Effector CD8-positive, alpha-beta T cell (primary cell): ENCODE measurements around the gene MLLT10.
"Not testable (repeated sequence)": the region's sequence is repeated elsewhere in the genome, so short reads cannot be mapped to it uniquely, and the experiment has no call there.

Source experiments
- DNase-seq: peaks from one replicate; lab custom pipeline; 2025; lab: John Stamatoyannopoulos, UW

Gene MLLT10

DNA sequence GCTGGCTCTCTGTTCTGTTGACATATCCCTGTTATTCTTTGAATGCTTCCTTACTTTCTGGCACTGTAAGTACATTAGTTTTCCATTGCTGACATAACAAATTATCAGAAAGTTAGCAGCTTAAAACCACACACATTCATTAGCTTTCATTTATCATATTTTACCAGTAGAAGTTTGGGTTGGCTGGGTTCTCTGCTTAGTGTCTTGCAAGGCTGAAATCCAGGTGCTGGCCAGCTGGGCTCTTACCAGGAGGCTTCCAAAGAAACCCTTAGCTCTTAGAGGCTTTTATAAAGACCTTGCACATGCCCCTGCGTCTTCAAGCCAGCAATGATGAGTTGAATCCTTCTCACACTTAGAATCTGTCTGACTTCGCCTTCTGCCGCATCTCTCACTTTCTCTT is 160.6 kb downstream of the MLLT10 start:
- DNase-seq: no peak

DNA sequence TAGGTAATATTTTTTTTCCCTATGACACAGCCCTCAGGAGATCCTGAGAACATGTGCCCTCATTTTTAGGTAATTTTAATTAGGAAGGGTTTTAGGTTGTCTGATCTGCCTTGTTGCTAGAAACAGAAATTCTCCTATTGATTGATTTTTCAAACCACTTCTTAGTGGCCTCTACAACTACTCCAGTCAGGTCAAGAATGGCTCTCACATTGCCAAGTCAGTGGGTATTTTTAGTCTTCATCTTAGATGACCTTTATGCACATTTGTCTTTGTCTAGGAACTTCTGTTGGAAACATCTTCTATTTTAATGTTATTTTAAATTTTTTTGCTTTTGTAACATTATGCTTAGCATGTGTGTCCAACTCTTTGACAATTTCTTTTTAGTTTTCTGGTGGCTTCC is 162.3 kb downstream of the MLLT10 start:
- no peak for DNase-seq

DNA sequence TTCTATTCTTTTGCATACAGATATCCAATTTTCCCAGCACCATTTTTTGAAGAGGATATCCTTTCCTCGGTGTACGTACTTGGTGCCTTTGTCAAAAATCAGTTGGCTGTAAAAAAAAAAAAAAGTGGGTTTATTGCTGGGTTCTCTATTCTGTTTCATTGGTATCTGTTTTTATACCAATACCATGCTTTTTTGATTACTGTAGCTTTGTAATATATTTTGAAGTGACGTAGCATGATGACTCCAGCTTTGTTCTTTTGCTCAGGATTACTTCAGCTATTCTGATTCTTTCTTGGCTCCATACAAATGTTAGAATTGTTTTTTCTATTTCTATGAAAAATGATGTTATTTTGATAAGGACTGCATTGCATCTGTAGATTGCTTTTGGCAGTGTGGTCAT is 165.5 kb downstream of the MLLT10 start:
- no peak for DNase-seq

DNA sequence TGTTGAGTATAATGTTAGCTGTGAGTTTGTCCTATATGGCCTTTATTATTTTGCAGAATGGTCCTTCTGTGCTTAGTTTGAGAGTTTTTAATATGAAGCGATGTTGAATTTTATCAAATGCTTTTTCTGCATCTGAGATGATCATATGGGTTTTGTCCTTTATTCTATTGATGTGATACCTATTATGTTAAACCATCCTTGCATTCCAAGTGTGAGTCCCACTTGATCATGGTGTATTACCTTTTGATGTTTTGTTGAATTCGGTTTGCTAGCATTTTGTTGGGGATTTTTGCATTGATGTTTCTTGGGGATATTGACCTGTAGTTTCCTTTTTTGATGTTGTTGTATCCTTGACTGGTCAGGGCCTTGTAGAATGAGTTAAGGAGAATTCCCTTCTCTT is 166.4 kb downstream of the MLLT10 start:
- DNase-seq: no peak

DNA sequence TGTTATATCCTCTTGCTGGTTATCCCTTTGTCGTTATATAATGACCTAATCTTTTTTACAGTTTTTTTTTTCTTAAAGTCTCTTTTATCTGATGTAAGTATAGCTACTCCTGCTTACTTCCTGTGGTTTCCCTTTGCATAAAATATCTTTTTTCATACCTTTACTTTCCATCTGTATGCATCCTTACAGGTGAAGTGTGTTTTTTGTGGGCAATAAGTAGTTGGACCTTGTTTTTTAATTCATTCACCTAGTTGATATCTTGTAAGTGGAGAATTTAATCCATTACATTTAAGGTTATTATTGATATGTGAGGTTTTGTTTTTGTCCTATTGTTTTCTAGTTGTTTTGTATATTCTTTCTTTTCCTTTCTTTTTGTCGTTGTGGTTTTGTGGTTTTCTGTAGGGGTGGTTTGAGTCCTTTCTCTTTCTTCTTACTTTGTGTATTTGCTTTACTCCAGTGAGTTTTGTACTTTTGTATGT is 168.6 kb downstream of the MLLT10 start:
- DNase-seq: no peak

DNA sequence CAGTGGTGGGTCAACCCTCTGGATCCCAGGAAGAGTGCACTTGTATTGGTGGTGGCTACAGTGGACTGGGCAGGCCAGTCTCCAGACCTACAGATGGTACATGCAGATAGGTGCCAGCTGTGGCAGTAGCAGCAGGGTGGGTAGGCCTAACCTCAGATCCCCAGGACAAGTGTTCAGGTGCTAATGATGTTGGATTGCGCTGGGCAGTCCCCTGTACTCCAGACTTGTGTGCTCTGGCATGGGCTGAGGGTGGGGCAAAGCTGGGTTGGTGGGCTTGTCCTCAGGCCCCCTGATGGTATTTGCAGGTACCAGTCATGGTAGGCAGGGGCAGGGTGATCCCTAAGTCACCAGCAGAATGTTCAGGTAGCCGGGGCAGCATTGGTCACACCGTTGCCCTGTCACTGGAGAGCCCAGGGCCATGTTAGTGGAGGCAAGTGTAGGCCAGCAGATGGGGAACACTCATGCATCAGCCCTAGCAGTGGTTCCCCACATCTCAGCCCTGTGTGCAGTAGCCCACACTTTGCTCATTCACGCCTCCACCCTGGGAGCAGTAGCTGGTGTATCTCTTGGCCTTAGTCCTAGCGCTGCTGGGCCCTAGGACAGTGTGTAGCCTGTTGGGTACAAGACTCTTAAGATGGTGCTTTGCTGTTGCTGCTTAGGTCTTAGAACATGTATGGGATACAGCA is 171.3 kb downstream of the MLLT10 start:
- no peak for DNase-seq

DNA sequence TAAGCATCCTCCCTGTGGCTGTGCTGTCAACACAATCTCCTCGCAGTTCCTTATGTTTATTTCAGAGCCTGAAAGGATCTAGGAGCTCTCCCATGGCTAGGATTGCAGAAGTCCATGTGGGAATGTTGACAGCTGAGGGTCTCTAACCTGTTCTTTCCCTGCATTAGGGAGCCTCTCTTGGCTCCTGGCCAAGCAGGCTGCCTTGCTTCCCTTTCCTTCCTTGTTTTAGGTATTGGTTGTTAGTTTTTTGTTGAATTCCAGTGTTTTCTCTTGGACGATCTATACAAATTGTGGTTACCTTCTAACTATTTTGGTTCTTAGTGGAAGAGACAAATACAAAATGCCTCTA is 171.8 kb downstream of the MLLT10 start:
- no peak for DNase-seq

DNA sequence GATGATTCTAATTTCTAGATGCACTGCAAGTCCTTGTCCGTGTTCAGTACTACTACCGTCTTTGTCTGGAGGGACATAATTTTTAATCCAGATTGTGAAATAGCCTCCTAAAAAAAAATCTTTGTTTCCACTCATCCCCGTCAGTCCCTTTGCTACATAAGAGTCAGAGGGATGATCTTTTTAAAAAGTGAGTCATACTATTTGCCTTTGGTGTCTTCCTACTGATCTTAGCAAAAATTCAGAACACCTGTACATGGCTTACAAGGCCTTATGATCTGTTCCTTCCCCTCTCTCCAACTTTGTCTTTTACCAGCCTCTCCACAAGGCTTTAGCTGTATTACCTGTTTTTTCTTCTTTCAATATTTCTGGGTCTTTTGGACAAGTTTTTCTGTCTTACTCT is 173.5 kb downstream of the MLLT10 start:
- no peak for DNase-seq

DNA sequence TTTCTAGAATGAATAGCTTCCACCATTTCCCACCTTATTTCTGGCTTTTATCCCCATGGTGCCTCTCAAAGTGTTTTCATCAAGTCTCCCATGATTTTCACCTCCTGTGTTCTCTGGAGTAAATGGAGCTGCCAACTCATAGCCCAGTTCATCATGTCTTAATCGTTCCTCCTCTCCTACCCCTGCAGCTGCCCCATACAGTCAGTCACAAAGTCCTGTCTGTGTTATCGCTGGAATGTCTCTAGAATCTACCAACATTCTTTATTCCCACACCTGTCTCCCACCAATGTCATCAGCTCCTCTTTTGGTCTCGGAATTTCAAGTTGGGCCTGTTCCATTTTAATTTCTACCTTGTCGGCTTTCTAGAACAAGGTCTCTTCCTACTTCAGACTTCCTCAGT is 178.9 kb downstream of the MLLT10 start:
- no peak for DNase-seq

DNA sequence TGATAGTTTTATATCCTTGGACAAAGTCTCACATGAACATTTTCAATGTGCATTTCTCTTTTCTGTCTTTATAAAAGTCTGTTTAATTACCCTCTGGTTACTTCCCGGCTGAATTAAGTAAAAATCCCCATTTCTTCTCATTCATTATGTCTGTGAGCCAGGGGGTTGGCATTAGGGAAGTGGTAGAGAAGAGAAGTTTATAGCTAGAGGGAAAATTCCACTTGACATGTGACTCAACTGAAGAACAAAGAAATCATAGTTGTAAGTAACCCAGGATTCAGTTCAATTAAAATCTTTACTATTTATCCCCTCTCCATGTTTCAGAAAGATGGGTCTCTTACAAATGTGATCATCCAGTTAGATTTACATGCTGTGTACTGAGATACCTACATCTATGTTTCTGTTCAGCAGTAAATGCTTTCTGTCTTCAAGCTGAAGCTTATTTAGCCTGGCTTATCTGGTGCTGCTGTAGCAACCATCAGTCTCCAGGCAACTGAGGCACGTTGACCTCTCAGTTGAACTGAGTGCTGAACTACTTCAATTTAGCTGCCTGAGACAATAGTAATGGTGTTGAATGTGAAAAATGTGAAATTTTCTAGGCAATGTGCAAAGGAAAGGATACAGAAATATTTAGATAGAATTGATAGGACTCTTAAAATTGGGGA is 181.6 kb downstream of the MLLT10 start:
- DNase-seq: no peak

DNA sequence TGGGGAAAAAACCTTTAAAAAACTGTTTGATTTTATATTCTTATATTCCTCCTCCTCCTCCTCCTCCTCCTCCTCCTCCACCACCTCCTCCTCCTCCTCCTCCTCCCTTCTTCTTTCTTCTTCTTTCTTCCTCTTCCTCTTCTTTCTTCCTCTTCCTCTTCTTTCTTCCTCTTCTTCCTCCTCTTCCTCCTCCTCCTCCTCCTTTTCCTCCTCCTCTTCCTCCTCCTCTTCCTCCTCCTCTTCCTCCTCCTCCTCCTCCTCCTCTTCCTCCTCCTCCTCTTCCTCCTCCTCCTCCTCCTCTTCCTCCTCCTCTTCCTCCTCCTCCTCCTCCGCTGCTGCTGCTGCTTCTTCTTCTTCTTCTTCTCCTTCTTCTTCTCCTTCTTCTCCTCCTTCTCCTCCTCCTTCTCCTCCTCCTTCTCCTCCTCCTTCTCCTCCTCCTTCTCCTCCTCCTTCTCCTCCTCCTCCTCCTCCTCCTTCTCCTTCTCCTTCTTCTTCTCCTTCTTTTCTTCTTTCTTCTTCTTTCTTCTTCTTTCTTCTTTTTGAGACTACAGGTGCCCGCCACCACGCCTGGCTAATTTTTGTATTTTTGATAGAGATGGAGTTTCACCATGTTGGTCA is 183.5 kb downstream of the MLLT10 start:
- not testable (repeated sequence) for DNase-seq

DNA sequence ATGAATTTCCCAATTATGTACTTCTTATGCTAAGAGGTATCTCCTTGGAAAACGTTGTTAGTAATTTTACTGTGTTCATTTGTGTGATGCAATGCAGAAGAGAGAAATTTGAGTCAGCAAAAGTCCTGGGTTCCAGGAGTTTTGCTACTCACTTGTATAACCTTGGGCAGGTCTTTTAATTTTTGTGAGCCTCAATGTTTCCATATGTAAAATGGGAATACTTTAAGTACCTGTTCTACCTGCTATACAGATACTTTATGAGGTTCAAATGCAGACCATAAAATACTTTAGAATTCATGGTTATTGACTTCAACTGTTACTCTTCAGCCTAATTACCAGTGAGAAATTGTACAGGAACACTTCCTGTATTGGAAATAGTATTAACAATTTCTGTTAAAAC is 185.5 kb downstream of the MLLT10 start:
- no peak for DNase-seq

DNA sequence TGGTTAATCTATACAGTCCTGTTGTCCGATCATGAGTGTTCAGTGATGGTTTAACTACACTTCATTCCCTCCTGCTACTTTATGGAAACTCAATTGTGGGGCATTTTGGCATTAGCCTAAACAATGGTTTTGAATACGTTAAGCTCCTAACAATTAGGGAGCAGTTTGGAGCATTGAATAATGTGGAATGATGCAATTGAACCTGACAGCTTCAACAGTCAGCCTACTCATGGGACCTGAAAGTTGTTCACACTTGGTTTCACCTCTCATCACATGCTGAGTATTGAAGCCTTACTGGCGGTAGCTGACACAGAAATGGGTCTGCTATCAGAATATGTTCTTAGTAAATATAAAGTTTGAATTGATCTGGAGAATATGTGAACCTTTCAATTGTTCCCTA is 186.1 kb downstream of the MLLT10 start:
- no peak for DNase-seq

DNA sequence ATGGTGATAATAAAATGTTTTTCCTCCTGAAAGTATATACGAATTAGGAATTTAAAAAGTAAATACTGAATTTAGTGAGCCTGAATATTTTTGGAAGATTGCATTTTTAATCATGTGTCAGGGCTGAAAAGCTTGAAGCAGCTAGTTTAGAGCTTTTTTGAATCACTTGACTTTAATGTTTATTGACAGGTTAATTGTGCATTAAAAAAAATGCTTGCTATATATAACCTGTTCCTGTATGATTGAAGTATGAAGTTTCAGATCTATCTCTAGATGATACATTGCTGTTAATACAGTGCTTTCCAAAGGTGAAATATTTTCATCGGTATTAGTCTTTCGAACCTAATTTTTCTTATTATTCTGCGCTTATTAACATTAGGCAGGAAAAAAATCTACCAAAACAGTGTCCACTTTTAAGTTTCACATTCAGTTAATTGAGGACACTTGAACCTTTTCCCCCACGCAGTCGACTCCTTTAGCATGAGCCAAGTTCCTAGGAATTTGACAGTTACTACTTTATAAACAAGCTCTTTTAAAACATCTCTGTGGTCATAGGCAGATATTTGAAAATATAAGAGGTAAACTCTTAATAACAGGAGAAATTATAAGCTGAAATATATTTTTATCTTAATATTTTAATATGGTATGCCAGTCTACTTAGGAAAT is 187.1 kb downstream of the MLLT10 start:
- no peak for DNase-seq

DNA sequence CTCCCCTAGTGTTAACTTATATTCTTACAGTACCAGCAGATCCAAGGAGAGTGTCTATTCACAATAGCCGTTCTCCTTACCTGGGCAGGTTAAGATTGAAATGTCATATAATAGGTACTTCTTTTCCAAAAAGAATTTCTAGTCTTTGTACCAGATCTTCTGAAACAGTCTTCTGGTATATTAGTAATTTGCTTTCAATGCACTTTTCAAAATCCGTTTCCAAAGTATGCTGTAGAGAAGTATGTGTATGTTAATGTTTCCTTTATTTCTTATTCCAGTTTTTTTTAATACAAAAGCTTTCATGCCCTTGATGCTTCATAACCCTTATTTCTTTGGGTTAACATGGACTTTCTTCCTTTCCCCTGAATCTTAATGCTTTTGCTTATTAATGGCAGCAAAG is 188.2 kb downstream of the MLLT10 start:
- no peak for DNase-seq

DNA sequence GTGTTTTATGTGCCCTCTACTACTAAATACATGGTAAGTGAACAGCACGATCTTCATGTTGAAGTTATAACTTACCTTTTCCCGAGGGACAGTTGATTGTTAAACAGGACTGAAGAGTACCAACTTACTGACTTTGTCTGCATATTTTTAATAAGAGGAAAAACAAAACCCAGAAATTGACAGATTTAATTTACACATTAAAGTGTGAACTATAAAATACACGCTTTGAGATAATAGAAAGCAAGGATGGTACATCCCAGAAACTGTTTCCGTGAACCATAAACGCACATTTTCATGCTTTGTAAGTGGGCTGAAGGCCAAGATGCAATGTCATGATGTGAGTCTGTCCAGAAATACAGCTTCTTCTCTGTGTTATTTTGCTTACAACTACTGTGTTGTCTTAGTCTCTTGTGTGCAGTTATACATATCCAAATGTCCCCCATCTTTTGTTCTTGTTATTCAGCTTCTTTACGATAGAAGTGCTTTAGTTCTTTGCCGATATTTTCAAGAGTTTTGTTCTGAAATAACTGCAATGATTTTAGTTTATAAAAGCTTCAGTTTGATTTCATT is 190.1 kb downstream of the MLLT10 start:
- no peak for DNase-seq

DNA sequence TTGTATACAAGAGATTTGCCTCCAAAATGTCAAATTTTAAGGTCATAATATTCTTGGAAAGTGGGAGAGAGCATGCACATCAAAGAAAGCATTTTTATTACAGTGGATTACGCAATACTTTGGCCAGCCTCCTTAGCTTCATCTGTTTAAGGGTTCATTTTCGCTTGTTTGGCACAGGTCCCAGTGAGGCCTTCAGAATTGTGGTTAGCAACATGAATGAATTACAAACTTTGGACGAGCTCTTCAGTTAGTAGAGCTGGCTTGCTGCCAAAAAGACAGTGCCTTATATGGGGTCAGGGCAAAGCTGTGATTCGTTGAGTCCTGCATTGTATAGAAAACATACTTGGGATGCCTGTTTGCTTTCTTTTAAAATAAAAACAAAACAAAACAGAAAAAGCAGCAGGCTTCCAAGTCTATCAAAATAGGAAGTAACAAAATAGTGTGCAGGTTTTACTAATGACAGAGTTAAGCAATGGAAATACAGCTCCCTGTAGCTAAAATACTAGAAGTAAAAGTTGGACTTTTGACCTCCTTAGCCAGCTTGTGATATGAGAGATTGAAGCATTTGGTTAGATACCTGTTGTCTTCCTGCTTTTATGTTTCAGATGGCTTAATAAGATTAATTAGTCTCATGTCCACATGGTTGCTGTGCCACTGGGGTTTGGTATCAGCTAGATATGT is 190.8 kb downstream of the MLLT10 start:
- no peak for DNase-seq

DNA sequence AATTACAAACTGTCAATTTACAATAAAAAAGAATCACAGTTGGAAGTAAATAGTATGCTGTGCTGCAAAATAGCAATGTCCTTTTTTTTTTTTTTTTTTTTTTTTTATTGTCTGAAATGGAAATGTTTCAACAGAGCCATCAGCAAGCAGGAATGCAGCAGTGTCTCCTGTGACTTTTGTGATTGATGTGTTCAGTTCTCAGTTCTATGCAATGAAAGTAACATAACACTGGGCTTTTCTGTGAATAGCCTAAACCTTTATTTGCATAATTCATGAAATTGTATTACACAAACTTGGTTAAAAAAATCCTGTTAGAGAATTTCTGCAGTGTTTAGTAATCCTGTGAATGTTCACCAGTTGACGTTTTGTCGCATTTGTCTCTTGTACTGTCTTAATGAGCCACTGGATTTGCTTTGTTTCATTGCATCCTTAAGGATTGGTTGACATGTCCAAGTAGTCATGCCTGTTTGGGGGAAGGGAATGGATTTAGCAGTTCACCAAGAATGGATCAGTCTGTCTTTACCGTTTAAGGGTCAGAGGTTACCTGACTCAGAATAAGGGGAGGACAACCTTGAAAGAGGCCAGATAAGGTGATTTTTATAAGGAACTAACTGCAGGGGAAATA is 192.7 kb downstream of the MLLT10 start:
- DNase-seq: no peak

DNA sequence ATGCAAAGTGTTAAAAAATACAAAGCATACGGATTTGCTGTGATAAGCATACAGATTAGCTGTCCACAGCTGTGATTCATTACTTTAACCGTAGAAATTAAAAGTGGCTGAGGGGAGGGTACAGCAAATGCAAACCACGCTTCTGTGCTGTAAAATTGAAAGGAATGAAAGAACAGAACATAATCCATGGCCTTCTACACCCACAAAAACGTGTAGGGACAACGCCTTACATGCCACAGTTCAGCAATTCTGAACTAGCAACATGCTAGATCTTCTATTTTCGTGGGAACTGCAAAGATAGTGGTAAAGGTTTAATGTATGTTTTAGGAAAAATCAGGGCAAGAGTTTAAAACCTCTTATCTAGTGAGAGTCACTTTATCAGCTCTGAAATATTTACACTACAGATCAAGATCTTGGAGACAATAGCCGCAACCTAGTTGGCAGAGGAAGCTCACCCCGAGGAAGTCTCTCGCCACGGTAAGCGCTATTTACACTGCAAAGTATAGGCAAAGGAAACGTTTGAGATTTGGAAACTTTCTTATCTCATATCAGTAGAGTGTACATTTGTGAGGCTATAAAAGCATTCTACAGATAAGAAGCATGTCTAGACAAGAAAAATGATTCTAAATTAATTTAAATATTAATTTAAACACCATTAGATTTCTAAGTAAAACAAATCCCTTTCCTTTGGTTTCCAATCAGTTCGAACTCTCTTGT is 193.6 kb downstream of the MLLT10 start:
- DNase-seq: no peak

DNA sequence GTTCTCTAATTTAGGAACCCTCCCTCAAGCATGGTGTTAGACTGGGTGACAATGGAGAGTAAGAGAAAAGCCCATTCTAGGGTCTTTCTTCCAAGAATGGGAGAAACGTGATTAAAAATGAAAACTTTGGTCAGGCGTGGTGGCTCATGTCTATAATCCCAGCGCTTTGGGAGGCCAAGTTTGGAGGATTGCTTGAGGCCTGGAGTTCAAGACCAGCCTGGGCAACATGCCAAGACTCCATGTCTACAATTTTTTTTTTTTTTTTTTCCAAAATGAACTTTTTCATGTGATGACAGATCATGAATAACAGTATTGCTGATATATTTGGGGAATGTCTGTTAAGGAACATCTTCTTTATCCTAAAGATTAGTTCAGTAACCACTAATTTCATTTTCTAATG is 194.6 kb downstream of the MLLT10 start:
- no peak for DNase-seq
